ENCODE measurements around the gene TRUB1.

- TF ChIP-seq CTCF (IDR thresholded peaks at IDR 0.05) (no peak), POLR2A (IDR thresholded peaks at IDR 0.05; ENCODE audit: low read depth) (no peak)
Measured at GRCh38 chr10:114990991-114991390, 53.0 kb downstream of the TRUB1 start.

All from esophagus muscularis mucosa (tissue), 3 donors.